ENCODE measurements around the gene MTG2. TPM values are rescaled to one million over a fixed set of nuclear protein-coding genes. Genes with fewer than 3 reads are reported as not detected.

The MTG2 gene
- total RNA-seq, 1 experiment from 2014 or later, result 56.8 TPM

DNA sequence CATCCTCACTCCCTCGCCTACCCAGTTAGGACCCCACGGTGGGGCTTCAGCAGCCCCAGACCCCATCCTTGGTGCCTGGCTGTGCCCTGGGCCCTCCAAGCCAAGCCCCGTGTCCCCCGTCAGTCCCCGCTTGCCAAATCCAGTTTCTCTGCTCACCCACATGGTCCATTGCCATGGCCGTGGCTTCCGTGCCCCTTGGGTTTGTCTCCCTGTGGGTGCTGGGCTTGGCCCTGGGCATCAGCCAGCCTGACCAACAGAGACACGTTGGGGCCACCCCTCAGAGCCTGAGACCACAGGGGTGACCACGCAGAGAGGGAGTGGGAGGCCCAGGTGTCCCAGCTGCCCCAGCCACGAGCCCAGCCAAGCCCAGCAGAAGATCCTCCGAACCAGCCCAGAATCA is 31.6 kb upstream of the MTG2 start:
- CTCF ChIA-PET, result no interaction called here
- in situ Hi-C loops (cut with HindIII; ENCODE audit: low pct_unique_long_range_greater_than_20kb, low sequenced_read_pairs), result no loop called here
- Histone ChIP-seq H3K4me1 (ENCODE audit: control insufficient read depth, insufficient read depth, low read length) (peaks cover 22% of the 10 kb centered on the region), H3K4me3 (ENCODE audit: low read depth in 2 of 2, low read length in 2 of 2) (no peak overlapping the region), H3K36me3 (ENCODE audit: control insufficient read depth, insufficient read depth, low read length) (no peaks in the 10 kb centered on the region), H3K27me3 (ENCODE audit: control insufficient read depth, insufficient read depth, low read length) (no peaks in the 10 kb centered on the region), H3K9me3 (ENCODE audit: control insufficient read depth, insufficient read depth, low read depth, low read length) (no peaks in the 10 kb centered on the region), H3K27ac (ENCODE audit: low read length) (no peak overlapping the region)
- ATAC-seq (no peak), DNase-seq (ENCODE audit: low read depth, low spot score) (no peak)
- no TSS peak for BruUV-seq (replicated peaks)
- TF ChIP-seq POLR2AphosphoS5 (IDR thresholded peaks at IDR 0.05; ENCODE audit: low read depth, low read length), result no peak
- TF ChIP-seq TCF7L2 (IDR thresholded peaks at IDR 0.05; ENCODE audit: low read depth, low read length), result no peak
- TF ChIP-seq, protein P1, sequence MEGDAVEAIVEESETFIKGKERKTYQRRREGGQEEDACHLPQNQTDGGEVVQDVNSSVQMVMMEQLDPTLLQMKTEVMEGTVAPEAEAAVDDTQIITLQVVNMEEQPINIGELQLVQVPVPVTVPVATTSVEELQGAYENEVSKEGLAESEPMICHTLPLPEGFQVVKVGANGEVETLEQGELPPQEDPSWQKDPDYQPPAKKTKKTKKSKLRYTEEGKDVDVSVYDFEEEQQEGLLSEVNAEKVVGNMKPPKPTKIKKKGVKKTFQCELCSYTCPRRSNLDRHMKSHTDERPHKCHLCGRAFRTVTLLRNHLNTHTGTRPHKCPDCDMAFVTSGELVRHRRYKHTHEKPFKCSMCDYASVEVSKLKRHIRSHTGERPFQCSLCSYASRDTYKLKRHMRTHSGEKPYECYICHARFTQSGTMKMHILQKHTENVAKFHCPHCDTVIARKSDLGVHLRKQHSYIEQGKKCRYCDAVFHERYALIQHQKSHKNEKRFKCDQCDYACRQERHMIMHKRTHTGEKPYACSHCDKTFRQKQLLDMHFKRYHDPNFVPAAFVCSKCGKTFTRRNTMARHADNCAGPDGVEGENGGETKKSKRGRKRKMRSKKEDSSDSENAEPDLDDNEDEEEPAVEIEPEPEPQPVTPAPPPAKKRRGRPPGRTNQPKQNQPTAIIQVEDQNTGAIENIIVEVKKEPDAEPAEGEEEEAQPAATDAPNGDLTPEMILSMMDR (IDR thresholded peaks at IDR 0.05), result no peak
- TF ChIP-seq SIN3A (IDR thresholded peaks at IDR 0.05; ENCODE audit: borderline replicate concordance, insufficient read depth, low read depth, low read length), result no peak
- TF ChIP-seq, protein P2, sequence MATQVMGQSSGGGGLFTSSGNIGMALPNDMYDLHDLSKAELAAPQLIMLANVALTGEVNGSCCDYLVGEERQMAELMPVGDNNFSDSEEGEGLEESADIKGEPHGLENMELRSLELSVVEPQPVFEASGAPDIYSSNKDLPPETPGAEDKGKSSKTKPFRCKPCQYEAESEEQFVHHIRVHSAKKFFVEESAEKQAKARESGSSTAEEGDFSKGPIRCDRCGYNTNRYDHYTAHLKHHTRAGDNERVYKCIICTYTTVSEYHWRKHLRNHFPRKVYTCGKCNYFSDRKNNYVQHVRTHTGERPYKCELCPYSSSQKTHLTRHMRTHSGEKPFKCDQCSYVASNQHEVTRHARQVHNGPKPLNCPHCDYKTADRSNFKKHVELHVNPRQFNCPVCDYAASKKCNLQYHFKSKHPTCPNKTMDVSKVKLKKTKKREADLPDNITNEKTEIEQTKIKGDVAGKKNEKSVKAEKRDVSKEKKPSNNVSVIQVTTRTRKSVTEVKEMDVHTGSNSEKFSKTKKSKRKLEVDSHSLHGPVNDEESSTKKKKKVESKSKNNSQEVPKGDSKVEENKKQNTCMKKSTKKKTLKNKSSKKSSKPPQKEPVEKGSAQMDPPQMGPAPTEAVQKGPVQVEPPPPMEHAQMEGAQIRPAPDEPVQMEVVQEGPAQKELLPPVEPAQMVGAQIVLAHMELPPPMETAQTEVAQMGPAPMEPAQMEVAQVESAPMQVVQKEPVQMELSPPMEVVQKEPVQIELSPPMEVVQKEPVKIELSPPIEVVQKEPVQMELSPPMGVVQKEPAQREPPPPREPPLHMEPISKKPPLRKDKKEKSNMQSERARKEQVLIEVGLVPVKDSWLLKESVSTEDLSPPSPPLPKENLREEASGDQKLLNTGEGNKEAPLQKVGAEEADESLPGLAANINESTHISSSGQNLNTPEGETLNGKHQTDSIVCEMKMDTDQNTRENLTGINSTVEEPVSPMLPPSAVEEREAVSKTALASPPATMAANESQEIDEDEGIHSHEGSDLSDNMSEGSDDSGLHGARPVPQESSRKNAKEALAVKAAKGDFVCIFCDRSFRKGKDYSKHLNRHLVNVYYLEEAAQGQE (IDR thresholded peaks at IDR 0.05; ENCODE audit: insufficient read depth in 1 of 2, low read depth in 2 of 2, low read length in 1 of 2), result no peak
- intact Hi-C loops (cut with micrococcal nuclease; ENCODE audit: unreplicated experiment), result no loop called here
- POLR2A ChIA-PET, result no interaction called here

DNA sequence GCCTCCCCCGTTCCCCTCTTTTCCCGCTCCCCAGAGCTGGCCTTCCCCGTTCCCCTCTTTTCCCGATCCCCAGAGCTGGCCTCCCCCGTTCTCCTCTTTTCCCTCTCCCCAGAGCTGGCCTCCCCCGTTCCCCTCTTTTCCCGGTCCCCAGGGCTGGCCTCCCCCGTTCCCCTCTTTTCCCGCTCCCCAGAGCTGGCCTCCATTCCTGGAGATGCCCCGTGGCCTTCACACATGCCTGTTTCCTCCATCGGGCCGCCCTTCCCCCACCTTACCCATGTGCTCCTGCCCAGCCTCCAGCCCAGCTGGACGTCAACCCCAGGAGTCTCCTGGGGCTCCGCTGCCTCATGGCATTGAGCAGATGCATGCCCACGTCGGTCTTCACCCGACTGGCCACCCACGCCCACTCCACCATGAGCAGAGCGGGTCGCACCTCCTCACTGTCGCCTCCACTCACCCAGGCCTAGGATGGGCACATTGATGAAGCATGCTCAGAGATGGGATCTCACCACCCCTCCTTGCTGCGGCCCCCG is 30.9 kb upstream of the MTG2 start:
- no peak for DNase-seq (ENCODE audit: low read depth, low spot score)
- H3K36me3 ChIP-seq (ENCODE audit: control insufficient read depth, insufficient read depth, low read length), result no peaks in the 10 kb centered on the region
- H3K4me1 ChIP-seq (ENCODE audit: control insufficient read depth, insufficient read depth, low read length), result peaks cover 27% of the 10 kb centered on the region
- ATAC-seq, result no peak
- H3K27me3 ChIP-seq (ENCODE audit: control insufficient read depth, insufficient read depth, low read length), result no peaks in the 10 kb centered on the region
- H3K9me3 ChIP-seq (ENCODE audit: control insufficient read depth, insufficient read depth, low read depth, low read length), result no peaks in the 10 kb centered on the region
- ChIA-PET POLR2A (no interaction called here), CTCF (no interaction called here)
- no peak overlapping the region for H3K27ac ChIP-seq (ENCODE audit: low read length)
- BruUV-seq (replicated peaks), result no TSS peak
- in situ Hi-C loops (cut with HindIII; ENCODE audit: low pct_unique_long_range_greater_than_20kb, low sequenced_read_pairs), result no loop called here
- intact Hi-C loops (cut with micrococcal nuclease; ENCODE audit: unreplicated experiment), result no loop called here
- H3K4me3 ChIP-seq (ENCODE audit: low read depth in 2 of 2, low read length in 2 of 2), result no peak overlapping the region
- TF ChIP-seq TCF7L2 (IDR thresholded peaks at IDR 0.05; ENCODE audit: low read depth, low read length) (no peak), SIN3A (IDR thresholded peaks at IDR 0.05; ENCODE audit: borderline replicate concordance, insufficient read depth, low read depth, low read length) (no peak), POLR2AphosphoS5 (IDR thresholded peaks at IDR 0.05; ENCODE audit: low read depth, low read length) (no peak)
- TF ChIP-seq, protein P1 (IDR thresholded peaks at IDR 0.05), result no peak
- TF ChIP-seq, protein P2 (IDR thresholded peaks at IDR 0.05; ENCODE audit: insufficient read depth in 1 of 2, low read depth in 2 of 2, low read length in 1 of 2), result no peak
